Activated CD8-positive, alpha-beta T cell treated with anti-CD3 and anti-CD28 coated beads, Interleukin-2, amount 10 ng/mL, durations not matched to agents 7 days and 5 days (primary cell): ENCODE measurements around the gene ERC1. TPM values are rescaled to one million over a fixed set of nuclear protein-coding genes. Genes with fewer than 3 reads are reported as not detected.

Source experiments
- ATAC-seq: fragments of 150-1000 bp; cut with Tn5 transposase; one replicate; pipeline ENCODE4 v1.10.0; 2021; ENCODE audit warnings: moderate library complexity
- CTCF ChIA-PET: fragments of 350-600 bp; sonication (Branson Sonifier 250); formaldehyde crosslinking; loops from one replicate; lab custom pipeline; 2021; ENCODE audit warnings: antibody characterized with exemption; lab: Charles Lee
- POLR2A ChIA-PET: fragments of 350-600 bp; sonication (Branson Sonifier 250); formaldehyde crosslinking; loops from one replicate; lab custom pipeline; 2021; ENCODE audit warnings: antibody characterized with exemption; lab: Charles Lee
- DNase-seq: peaks from one replicate; pipeline ENCODE4 v3.0.0-alpha.2; 2020
- H3K27ac Mint-ChIP-seq: one replicate; pipeline ENCODE4 v1.8.0; 2021; ENCODE audit warnings: mild to moderate bottlenecking, mixed read lengths
- H3K27me3 Mint-ChIP-seq: one replicate; pipeline ENCODE4 v1.8.0; 2021; ENCODE audit warnings: low read depth, mixed read lengths
- H3K36me3 Mint-ChIP-seq: one replicate; pipeline ENCODE4 v1.8.0; 2021; ENCODE audit warnings: low read depth, mixed read lengths
- H3K4me1 Mint-ChIP-seq: one replicate; pipeline ENCODE4 v1.8.0; 2021; ENCODE audit warnings: low read depth, mixed read lengths
- H3K4me3 Mint-ChIP-seq: one replicate; pipeline ENCODE4 v1.8.0; 2021; ENCODE audit warnings: mild to moderate bottlenecking, mixed read lengths
- H3K9me3 Mint-ChIP-seq: one replicate; pipeline ENCODE4 v1.8.0; 2022; ENCODE audit warnings: mixed read lengths; ENCODE audit not compliant: insufficient read depth
- total RNA-seq, 2 experiments: library from RNA; stranded (reverse); gene quantifications; one replicate each; pipeline ENCODE4 v1.2.3, GENCODE V29; 2021

The ERC1 gene
- total RNA-seq, 2 experiments from 2014 or later, result 25.2 to 32.9 TPM

DNA sequence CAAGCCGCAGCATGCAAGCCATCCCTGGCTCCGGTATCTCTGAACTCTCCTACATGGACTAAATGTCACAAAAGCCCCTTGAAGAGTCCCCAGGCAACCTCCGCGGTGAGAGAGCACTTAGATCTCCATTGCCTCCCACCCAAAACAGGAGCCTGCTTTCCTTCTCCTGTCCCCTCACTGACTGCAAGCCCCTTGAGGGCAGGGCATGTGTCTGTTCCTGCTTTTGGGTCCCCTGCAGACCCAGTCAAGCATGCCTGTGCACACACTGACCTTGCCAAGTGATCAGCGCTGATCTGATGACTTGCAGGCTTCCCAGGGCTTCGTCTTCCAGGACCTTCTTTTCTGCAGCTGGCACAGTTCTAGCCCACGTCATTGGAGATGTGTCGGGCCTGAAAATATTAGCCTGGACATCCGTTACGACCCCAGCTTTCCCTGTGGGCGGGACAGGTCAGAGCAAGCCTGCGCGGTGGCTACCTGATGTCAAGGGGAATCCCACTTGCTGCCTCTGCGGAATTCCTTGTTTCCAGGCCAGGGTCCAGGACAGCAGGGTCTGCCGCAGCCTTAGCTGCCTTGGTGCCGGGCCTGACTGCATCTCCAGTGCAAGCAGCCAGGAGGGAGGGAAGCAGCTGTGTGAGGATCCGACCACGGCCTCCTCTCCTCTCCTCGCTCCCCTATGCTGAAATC lies 510.8 kb downstream of the ERC1 start:
- H3K27me3 Mint-ChIP-seq, result peaks cover 34% of the 10 kb centered on the region
- DNase-seq (no peak), ATAC-seq (no peak)
- H3K27ac Mint-ChIP-seq, result no peak overlapping the region
- CTCF ChIA-PET, result no interaction called here
- peaks cover 14% of the 10 kb centered on the region for H3K4me1 Mint-ChIP-seq
- no peak overlapping the region for H3K4me3 Mint-ChIP-seq
- no peaks in the 10 kb centered on the region for H3K9me3 Mint-ChIP-seq
- POLR2A ChIA-PET, result no interaction called here
- H3K36me3 Mint-ChIP-seq, result no peaks in the 10 kb centered on the region

- CTCF ChIA-PET, result no interaction called here
- H3K27me3 Mint-ChIP-seq, result peaks cover 34% of the 10 kb centered on the region
- ATAC-seq (no peak), DNase-seq (no peak)
- no peak overlapping the region for H3K27ac Mint-ChIP-seq
- no peak overlapping the region for H3K4me3 Mint-ChIP-seq
- H3K4me1 Mint-ChIP-seq, result peaks cover 14% of the 10 kb centered on the region
- POLR2A ChIA-PET, result no interaction called here
- H3K36me3 Mint-ChIP-seq, result no peaks in the 10 kb centered on the region
- no peaks in the 10 kb centered on the region for H3K9me3 Mint-ChIP-seq
Measured at GRCh38 chr12:1502379-1502720, 511.3 kb downstream of the ERC1 start.

GRCh38 chr12:1502831-1503230 lies 511.8 kb downstream of the ERC1 start:
- Mint-ChIP-seq H3K27me3 (peaks cover 34% of the 10 kb centered on the region), H3K36me3 (no peaks in the 10 kb centered on the region), H3K4me3 (no peak overlapping the region), H3K9me3 (no peaks in the 10 kb centered on the region), H3K4me1 (peaks cover 14% of the 10 kb centered on the region), H3K27ac (no peak overlapping the region)
- ATAC-seq, result no peak
- ChIA-PET CTCF (no interaction called here), POLR2A (no interaction called here)
- no peak for DNase-seq

DNA sequence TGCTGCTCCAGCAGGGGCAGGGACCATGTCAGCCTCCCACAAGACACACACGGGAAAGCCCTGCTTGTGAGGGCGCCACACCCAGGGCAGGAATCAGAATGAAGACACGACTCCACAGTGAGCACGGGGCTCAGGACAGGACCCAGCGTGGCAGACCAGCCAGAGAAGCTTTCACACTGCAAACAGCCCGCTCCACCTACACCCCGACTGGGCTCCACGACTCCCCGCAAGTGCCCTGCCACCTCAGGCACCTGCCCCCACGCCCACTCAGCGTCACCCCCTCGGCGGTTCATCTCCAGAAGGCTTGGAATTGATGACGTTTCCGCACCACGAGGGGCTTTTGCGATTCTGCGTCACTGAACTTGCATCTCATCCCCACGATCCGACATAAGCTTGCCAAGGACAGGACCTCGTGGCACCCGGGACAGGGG lies 512.3 kb downstream of the ERC1 start:
- no peak overlapping the region for H3K27ac Mint-ChIP-seq
- H3K27me3 Mint-ChIP-seq, result peaks cover 34% of the 10 kb centered on the region
- no peak for DNase-seq
- no peaks in the 10 kb centered on the region for H3K9me3 Mint-ChIP-seq
- H3K4me3 Mint-ChIP-seq, result no peak overlapping the region
- ATAC-seq, result no peak
- ChIA-PET POLR2A (no interaction called here), CTCF (no interaction called here)
- H3K4me1 Mint-ChIP-seq, result peaks cover 14% of the 10 kb centered on the region
- no peaks in the 10 kb centered on the region for H3K36me3 Mint-ChIP-seq

GRCh38 chr12:1504304-1504894 lies 513.4 kb downstream of the ERC1 start:
- ChIA-PET POLR2A (no interaction called here), CTCF (no interaction called here)
- Mint-ChIP-seq H3K4me3 (peak overlapping the region; percentile 24), H3K9me3 (no peaks in the 10 kb centered on the region), H3K27ac (no peak overlapping the region), H3K4me1 (peaks cover 14% of the 10 kb centered on the region), H3K27me3 (peaks cover 35% of the 10 kb centered on the region), H3K36me3 (no peaks in the 10 kb centered on the region)
- DNase-seq (no peak), ATAC-seq (peak; percentile 30)

- no peak overlapping the region for H3K27ac Mint-ChIP-seq
- peaks cover 37% of the 10 kb centered on the region for H3K27me3 Mint-ChIP-seq
- POLR2A ChIA-PET, result interaction anchor here (0.6 kb wide), 1 partner anchor 96 kb away, joined by 3 read pairs; no protein-coding TSS in a partner anchor
- H3K36me3 Mint-ChIP-seq, result no peaks in the 10 kb centered on the region
- peak overlapping the region; percentile 24 for H3K4me3 Mint-ChIP-seq
- CTCF ChIA-PET, result no interaction called here
- ATAC-seq (peak; percentile 23), DNase-seq (no peak)
- H3K4me1 Mint-ChIP-seq, result peaks cover 14% of the 10 kb centered on the region
- no peaks in the 10 kb centered on the region for H3K9me3 Mint-ChIP-seq
Measured at GRCh38 chr12:1504895-1505311, 513.9 kb downstream of the ERC1 start.

GRCh38 chr12:1505576-1505975 lies 514.6 kb downstream of the ERC1 start:
- DNase-seq (no peak), ATAC-seq (no peak)
- Mint-ChIP-seq H3K27me3 (peaks cover 42% of the 10 kb centered on the region), H3K36me3 (no peaks in the 10 kb centered on the region), H3K9me3 (no peaks in the 10 kb centered on the region), H3K27ac (no peak overlapping the region), H3K4me1 (peaks cover 14% of the 10 kb centered on the region), H3K4me3 (no peak overlapping the region)
- ChIA-PET POLR2A (interaction anchor here (0.6 kb wide), 1 partner anchor 95 kb away, joined by 3 read pairs; no protein-coding TSS in a partner anchor), CTCF (interaction anchor here (0.6 kb wide), 1 partner anchor 488 kb away, joined by 4 read pairs; no protein-coding TSS in a partner anchor)

DNA sequence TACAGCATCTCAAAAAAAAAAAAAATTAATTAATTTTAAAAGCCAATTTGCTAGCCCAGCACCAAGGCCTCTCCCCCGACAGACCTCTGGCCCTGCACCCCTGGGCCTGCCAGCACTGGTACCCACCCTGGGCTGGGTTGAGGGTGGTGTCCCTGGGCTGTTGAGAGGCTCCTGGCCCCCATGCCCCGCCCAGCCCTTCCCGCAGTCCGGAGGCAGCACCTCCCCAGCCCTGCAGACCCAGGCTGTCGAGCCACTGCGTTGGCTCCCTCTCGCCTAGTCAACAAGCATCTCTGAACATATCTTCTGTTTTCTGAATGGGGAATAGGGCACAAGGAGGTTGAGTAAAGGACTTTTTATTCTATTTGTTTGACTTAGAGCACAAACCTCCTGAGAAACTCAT lies 516.3 kb downstream of the ERC1 start:
- Mint-ChIP-seq H3K27me3 (peaks cover 51% of the 10 kb centered on the region), H3K27ac (no peak overlapping the region), H3K4me3 (no peak overlapping the region), H3K9me3 (no peaks in the 10 kb centered on the region), H3K36me3 (no peaks in the 10 kb centered on the region), H3K4me1 (peaks cover 14% of the 10 kb centered on the region)
- no peak for DNase-seq
- ATAC-seq, result no peak
- POLR2A ChIA-PET, result no interaction called here
- CTCF ChIA-PET, result no interaction called here

DNA sequence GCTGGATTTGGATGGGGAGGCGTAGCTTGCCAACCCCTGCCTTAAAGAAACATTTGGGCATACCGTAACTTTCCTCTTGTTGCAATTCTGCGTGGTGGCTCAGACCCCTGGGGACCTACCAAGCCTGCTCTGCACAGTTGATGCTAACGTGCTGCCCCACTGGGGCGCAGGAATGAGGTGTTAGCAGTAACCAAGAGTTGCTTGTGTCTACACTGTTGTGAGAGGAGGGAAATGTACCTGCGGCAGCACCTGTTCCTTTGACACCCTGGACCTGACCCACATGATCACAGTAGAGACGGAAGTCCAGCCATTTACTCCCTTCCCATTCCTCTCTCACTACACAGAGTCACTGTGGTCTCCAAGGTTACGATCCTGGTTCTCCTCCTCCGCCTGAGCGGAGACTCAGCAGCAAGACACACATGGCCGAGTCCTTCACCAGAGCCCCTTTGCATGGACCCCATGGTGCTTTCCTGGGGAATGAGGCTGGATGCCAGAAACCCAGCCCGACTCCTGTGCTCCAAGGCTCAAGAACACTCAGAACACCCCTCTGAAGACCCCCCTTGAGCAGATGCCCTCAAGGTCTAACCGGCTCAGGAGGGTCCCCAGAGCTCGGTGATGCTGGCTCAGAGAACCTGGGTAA lies 518.5 kb downstream of the ERC1 start:
- ATAC-seq (no peak), DNase-seq (no peak)
- no peaks in the 10 kb centered on the region for H3K9me3 Mint-ChIP-seq
- no peak overlapping the region for H3K4me3 Mint-ChIP-seq
- no peaks in the 10 kb centered on the region for H3K36me3 Mint-ChIP-seq
- ChIA-PET CTCF (no interaction called here), POLR2A (no interaction called here)
- H3K27me3 Mint-ChIP-seq, result peaks cover 47% of the 10 kb centered on the region
- H3K27ac Mint-ChIP-seq, result no peak overlapping the region
- peaks cover 8% of the 10 kb centered on the region for H3K4me1 Mint-ChIP-seq

DNA sequence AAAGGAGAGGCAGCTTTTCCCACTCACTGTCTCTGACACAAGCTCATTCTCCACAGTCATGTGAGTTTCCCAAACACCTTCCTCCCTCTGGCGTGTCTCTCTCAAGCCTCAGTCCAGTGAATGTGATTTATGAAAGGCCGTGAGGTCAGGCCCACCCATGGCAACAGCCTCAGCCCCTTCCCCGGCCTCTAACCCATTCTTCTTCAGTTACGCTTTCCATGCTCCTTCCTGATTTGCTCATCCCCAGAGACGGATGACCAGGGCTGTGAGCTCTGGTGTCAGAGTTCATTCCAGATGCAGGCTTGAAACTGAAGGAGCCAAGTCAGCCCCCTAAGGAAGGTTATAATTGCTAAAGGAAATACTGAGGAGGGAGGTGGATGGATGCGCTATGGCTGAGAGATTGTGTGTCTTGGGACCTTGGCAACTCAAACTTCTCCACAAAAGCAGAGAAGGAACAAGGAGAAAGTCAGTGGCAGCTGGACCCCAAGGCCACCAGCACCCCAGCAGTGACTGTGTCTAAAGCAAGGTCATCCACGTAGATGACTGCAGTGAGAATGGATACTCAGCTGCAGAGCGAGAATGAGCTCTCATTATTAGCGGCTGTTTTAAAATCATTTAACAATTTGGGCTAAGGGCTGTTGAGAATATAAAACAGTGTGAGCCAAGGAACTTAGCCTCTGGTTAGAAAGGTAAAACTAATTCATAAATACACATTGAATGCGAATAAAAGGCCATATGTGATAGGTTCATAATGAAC lies 519.2 kb downstream of the ERC1 start:
- no peak overlapping the region for H3K27ac Mint-ChIP-seq
- H3K4me1 Mint-ChIP-seq, result peaks cover 1% of the 10 kb centered on the region
- H3K36me3 Mint-ChIP-seq, result no peaks in the 10 kb centered on the region
- H3K27me3 Mint-ChIP-seq, result peaks cover 48% of the 10 kb centered on the region
- H3K9me3 Mint-ChIP-seq, result peaks cover 6% of the 10 kb centered on the region
- ATAC-seq (no peak), DNase-seq (no peak)
- ChIA-PET POLR2A (no interaction called here), CTCF (interaction anchor here (1.0 kb wide), 1 partner anchor 392 kb away, joined by 3 read pairs; no protein-coding TSS in a partner anchor)
- no peak overlapping the region for H3K4me3 Mint-ChIP-seq

- Mint-ChIP-seq H3K36me3 (no peaks in the 10 kb centered on the region), H3K4me3 (no peak overlapping the region), H3K4me1 (no peaks in the 10 kb centered on the region), H3K27ac (no peak overlapping the region), H3K27me3 (peaks cover 61% of the 10 kb centered on the region), H3K9me3 (peaks cover 10% of the 10 kb centered on the region)
- CTCF ChIA-PET, result no interaction called here
- DNase-seq (no peak), ATAC-seq (no peak)
- POLR2A ChIA-PET, result no interaction called here
Measured at GRCh38 chr12:1515010-1515409, 524.0 kb downstream of the ERC1 start.
